Cardiac fibroblast (primary cell): ENCODE measurements around the gene RHOU.
A peak's percentile ranks its signal among the peaks of the same experiment; 100 is the strongest.
"Not testable (repeated sequence)": the region's sequence is repeated elsewhere in the genome, so short reads cannot be mapped to it uniquely, and the experiment has no call there.

ENCODE experiments used
- DNase-seq, 2 donors: peaks; one replicate each; pipeline versions ENCODE4 v3.0.0 to v3.0.0-alpha.2; 2010; ENCODE audit warnings: low read depth in 2 of 2
- H3K4me3 ChIP-seq, 2 donors: replicated peaks in 1 of 2; 1 replicate in 1 of 2; 2 replicates in 1 of 2; pipeline ENCODE4 v1.5.1; 2011; ENCODE audit warnings: low read depth in 2 of 2, low read length in 2 of 2, mild to moderate bottlenecking in 2 of 2, moderate library complexity in 1 of 2
- CTCF ChIP-seq: IDR thresholded peaks from one replicate; pipeline ENCODE4 v1.5.1; 2011; ENCODE audit warnings: low read depth, mild to moderate bottlenecking, low read length, inconsistent platforms

The RHOU gene

GRCh38 chr1:228734881-228735801 is at the start of gene RHOU:
TSS of gene RHOU (plus strand) at chr1:228735479. CDS start at chr1:228735743, 264 bp downstream.
- TF ChIP-seq CTCF = no peak
- DNase-seq = peak; percentile 34 to 84
- H3K4me3 ChIP-seq = peak within 1 kb of the TSS; percentile 58 to 75

GRCh38 chr1:228687587-228687986 is 47.7 kb upstream of the RHOU start:
- no peak for DNase-seq
- TF ChIP-seq CTCF = no peak
- no peak overlapping the region for H3K4me3 ChIP-seq

- no peak for DNase-seq
- TF ChIP-seq CTCF = no peak
- no peak overlapping the region for H3K4me3 ChIP-seq
Measured at GRCh38 chr1:228689255-228689654, 46.0 kb upstream of the RHOU start.

- TF ChIP-seq CTCF = no peak
- DNase-seq = no peak
- no peak overlapping the region for H3K4me3 ChIP-seq
Measured at GRCh38 chr1:228691211-228691610, 44.1 kb upstream of the RHOU start.

GRCh38 chr1:228691926-228692325 is 43.4 kb upstream of the RHOU start:
- peak; percentile 56 to 74 for DNase-seq
- peak; percentile 15 for TF ChIP-seq CTCF
- H3K4me3 ChIP-seq = no peak overlapping the region

- not testable (repeated sequence) for H3K4me3 ChIP-seq, DNase-seq
Measured at GRCh38 chr1:228694447-228694846, 40.8 kb upstream of the RHOU start.

- no peak overlapping the region for H3K4me3 ChIP-seq
- no peak for TF ChIP-seq CTCF
- peak in 1 of 2 donors; percentile 9 for DNase-seq
Measured at GRCh38 chr1:228695015-228695955, 40.0 kb upstream of the RHOU start.
